HG03064 (cell line): ENCODE data around the gene SLC4A7.
"Not testable (repeated sequence)": the region's sequence is repeated elsewhere in the genome, so short reads cannot be mapped to it uniquely, and the experiment has no call there.

ENCODE experiments used
- ATAC-seq: cut with Tn5 transposase; IDR thresholded peaks from one replicate; pipeline ENCODE4 v1.9.1; 2021; ENCODE audit warnings: low read depth; ENCODE audit not compliant: unreplicated experiment

SLC4A7 gene

DNA sequence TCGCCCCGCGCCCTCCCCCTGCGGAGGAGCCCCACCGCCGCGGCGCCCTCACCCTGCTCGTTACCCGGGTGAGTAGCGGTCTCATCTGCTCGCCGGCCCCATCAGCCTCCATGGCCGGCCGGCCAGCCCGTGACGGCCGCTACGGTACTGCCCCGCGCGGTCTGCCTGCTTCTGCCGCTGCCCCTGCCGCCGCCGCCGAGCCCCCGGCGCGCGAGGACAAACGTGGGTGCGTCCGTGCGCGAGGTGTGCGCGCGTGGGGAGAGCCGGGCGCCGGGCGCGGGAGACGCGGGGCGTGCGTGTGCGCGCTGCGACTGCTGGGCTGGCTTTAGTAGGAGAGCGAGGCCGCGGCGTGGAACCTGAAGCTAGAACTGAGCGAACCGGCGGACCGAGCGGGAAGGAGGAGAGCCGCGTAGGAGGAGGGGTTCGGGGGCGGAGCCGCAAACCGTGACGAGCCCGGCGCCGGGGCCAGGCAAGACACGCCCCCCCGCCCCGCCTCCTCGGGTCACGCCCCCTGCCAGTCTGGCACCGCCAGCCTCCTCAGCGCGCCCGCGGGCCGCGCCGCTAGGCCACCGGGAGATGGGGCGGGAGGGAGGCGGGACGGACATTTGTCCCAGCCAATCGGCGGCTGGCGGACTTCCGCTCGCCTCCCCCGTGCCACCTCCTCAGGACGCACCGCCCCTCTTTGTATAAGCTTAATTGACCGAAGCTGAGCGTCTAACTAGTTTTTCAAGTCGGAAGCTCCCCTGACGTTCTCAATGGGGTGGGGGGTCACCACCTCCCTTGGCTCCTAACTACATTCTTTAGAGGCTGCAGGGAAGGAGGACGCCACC, at the start of gene SLC4A7:
Gene SLC4A7 (minus strand): TSS at position 370 of the 830 bp plus-strand sequence. CDS start 258 bp downstream, at position 112.
- peak; percentile 91 for ATAC-seq

DNA sequence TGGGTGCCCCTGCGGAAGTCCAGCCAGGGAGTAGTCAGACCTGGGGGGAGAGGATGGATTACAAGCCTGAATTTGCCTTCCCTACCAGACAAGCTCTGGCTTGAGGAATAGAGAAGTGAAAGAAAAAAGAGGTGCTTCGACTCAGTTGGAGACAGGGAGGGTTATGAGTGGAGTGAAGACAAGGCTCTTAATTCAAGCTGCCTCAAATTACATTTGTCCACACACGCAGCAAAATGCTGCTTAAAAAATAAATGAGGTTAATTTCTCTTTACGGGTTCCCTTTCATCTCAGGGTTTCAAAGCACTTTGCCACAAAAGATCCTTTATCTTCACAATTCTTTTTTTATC, 49.0 kb upstream of the SLC4A7 start:
- ATAC-seq = no peak

DNA sequence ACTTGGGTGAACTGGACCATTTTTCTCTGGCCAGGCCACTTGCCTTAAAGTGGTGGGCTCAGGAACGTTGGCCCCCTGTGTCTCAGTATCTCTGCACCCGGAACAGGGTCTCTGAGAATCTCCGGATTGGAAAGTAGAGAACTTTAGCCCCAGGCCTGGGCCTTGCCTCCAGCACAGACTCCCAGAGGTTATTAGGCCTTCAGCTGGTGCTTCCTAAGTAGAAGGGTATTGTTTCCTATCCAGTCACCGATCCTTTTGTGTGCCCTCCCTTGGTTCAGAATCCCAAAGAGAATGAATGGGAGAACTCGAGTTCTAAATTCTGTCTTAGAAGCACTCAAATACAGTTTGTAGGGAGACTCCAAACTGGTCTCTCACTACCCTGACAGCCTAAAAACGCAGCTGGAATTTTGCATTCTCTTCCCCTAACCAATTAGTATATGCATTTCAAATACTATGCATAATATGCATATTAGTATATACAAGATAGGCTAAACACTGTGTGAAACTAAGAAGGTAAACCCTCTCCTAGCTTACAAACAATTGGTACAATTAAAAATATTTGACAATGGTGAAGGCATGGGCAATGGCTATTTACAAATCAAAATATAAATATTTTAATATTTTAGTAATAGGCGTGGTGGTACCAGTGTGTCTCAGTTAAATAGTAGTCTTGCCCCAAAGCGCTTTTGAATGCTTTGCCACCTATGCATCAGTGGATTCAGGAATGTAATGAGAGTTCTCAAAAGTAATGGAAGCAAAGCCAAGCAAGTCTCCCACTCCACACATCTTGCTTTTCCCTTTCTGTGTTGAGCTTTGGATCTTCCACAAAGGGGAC, 48.5 kb upstream of the SLC4A7 start:
- ATAC-seq = no peak

DNA sequence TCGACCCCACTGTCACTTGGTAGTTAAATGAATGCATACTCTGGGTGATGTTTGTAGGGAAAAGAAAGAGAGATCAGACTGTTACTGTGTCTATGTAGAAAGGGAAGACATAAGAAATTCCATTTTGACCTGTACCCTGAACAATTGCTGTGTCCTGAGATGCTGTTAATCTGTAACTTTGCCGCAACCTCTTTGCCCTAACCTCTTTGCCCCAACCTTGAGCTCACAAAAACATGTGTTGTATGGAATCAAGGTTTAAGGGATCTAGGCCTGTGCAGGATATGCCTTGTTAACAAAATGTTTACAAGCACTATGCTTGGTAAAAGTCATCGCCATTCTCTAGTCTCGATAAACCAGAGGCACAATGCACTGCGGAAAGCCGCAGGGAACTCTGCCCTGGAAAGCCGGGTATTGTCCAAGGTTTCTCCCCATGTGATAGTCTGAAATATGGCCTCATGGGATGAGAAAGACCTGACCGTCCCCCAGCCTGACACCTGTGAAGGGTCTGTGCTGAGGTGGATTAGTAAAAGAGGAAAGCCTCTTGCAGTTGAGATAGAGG, 47.1 kb upstream of the SLC4A7 start:
- ATAC-seq = not testable (repeated sequence)

DNA sequence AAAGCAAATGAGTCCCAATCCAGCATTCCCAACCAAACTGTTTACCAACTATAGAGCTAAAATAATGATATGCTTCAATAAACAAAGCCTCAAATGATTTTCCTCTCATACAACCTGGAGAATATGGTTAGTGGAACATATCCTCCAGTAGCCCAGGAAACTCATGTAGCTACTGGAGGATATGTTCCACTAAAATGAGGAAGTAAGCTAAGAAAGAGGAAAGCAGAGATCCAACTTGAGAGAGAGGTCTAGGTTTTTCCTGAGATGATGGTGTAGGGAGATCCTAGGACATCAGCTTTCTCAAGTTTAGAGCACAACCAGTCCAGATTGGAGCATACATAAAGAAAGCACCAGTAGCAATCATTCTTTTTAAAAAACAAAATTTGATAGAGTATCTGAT, 44.6 kb upstream of the SLC4A7 start:
- no peak for ATAC-seq

DNA sequence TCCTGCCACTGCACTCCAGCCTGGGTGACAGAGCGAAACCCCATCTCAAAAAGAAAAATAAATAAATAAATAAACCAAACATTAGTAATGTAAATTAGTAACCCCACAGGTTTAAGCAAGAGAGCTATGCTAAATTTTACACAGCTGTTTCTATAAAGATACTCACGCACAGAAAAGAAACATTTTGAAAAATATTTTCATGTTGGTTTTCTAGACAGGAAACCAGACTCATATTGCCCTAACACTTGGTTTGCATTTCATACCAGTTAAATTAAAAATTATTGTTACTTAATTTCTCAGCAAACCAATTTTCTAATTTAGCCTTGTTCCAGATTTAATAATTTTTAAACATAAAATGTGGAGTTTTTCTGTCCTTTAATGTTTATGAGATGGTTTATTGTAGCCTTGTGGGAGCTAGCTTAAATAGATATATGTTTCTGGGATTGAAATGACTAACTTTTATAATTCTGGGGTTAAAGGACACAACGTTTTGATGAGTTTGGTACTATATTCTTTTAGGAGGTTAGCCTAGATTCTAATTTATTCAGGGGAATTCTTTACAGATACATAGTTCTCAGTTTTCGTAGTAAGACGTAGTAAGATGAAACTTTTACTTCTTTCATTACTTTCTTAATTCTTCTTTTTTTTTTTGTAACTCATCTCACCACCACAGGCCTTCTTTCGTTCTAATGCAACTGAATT, 42.6 kb upstream of the SLC4A7 start:
- no peak for ATAC-seq

- ATAC-seq = no peak
Observed at GRCh38 chr3:27521872-27522265, 37.7 kb upstream of the SLC4A7 start.

DNA sequence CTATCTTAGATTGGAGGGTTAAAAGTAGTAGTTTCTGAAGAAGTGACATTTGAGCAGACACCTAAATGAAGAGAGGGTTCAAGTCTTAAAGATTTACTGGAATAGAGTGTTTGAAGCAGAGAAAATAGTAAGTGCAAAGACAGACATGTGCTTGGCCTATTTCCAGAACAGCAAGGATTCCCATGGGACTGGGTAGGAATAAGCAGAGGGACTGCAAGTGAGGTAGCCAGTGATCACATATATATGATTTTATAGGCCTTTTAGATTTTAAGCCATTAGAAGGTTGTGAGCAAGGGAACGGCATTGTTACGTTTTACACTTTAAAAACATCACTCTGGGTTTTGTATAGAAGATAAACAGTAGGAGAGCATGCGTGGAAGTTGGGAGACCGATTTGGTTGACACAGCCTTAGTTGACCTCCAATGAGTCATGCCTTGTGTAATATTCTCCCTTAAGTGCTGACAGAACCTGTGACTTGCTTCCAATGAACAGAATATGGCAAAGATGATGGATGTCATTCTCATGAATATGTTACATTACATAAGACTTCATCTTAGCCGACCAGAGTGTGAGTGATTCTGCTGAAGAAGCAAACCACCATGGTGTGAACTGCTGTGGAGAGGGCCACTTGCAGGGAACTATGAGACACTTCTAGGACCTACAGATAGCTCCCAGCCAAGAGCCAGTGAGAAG, 37.1 kb upstream of the SLC4A7 start:
- ATAC-seq = no peak

- no peak for ATAC-seq
Observed at GRCh38 chr3:27511724-27512422, 27.7 kb upstream of the SLC4A7 start.

GRCh38 chr3:27509376-27509775, 25.2 kb upstream of the SLC4A7 start:
- ATAC-seq = no peak

- ATAC-seq = no peak
Observed at GRCh38 chr3:27508424-27508823, 24.2 kb upstream of the SLC4A7 start.

DNA sequence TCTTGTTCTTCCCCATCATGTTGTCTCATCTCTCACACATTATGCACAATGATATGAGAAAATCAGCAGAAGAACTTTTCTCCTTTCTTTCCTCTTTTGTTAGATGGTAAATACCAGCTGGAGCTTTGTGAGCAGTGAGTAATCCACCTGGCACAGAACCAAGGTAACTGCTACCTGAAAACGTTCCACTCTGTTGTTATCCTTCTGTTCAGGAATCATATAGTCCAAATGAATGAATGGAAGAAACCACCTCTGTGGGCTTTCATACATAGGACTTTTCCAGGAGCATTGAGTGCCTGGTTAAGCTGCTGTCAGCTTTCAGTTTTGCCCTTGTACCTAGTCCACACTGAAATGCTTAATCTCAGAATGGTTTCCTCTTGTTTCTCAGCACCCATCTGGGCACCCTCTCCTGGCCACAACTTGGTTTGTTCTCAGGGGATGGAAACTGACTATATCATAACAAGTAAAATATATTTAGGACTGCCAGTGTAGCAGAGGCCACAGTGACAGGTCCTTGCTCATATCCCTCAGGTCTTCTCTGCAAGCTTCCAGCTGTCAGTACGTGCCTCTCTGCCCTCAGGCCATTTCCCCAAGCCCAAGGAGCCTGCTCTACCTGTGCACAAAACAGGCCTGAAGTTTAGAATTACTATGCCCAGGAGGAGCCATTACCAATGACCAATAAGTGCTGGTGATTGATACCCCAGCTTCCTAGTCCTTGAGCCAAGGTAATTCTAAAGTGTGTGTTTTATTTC, 23.5 kb upstream of the SLC4A7 start:
- no peak for ATAC-seq

GRCh38 chr3:27507111-27507510, 22.9 kb upstream of the SLC4A7 start:
- no peak for ATAC-seq

- no peak for ATAC-seq
Observed at GRCh38 chr3:27504749-27505148, 20.6 kb upstream of the SLC4A7 start.

GRCh38 chr3:27503526-27503925, 19.3 kb upstream of the SLC4A7 start:
- ATAC-seq = no peak

DNA sequence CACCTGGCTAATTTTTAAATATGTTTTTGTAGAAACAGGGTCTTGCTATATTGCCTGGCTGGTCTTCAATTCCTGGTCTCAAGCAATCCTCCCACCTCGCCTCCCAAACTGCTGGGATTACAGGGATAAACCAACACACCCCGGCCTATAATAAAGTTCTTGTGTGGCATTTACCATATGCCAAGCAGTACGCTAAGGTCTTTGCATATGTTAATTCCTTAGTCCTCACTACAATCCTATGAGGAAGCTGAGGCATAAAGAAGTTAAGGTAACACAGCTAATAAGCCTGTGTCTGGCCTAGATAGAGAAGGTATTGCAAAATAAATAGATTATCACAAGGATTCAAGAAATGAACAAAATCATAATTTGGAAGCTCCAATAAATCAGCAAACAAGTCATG, 17.6 kb upstream of the SLC4A7 start:
- ATAC-seq = no peak

GRCh38 chr3:27500986-27501385, 16.8 kb upstream of the SLC4A7 start:
- ATAC-seq = no peak

GRCh38 chr3:27500035-27500434, 15.9 kb upstream of the SLC4A7 start:
- ATAC-seq = no peak

GRCh38 chr3:27494784-27495183, 10.6 kb upstream of the SLC4A7 start:
- no peak for ATAC-seq
